Neural cell (in vitro differentiated cells): Measurements from ENCODE around the gene RNASEL. TPM values are rescaled to one million over a fixed set of nuclear protein-coding genes. Genes with fewer than 3 reads are reported as not detected.

Experiments
- H2AFZ ChIP-seq: fragments of 200-600, 300-800 bp; sonication (generic), shearing (Covaris generic); 2 replicates; pipeline ENCODE4 v1.6.0; 2014; ENCODE audit warnings: low read depth, mild to moderate bottlenecking, antibody characterized with exemption, low read length, moderate library complexity
- H3F3A ChIP-seq: fragments of 200-600 bp; shearing (Covaris generic); 2 replicates; pipeline ENCODE4 v1.6.1; 2016; ENCODE audit warnings: mild to moderate bottlenecking, moderate library complexity, mixed read lengths, antibody characterized with exemption, low read length; ENCODE audit not compliant: insufficient read depth, poor library complexity, severe bottlenecking
- H3K27ac ChIP-seq: fragments of 200-600, 300-800 bp; sonication (generic), shearing (Covaris generic); 2 replicates; pipeline ENCODE4 v1.5.1; 2014; ENCODE audit warnings: mild to moderate bottlenecking, low read length, moderate library complexity
- H3K27me3 ChIP-seq: fragments of 300-800, 200-600 bp; sonication (generic), shearing (Covaris generic); 2 replicates; pipeline ENCODE4 v1.6.0; 2014; ENCODE audit warnings: mild to moderate bottlenecking, low read depth, low read length, moderate library complexity; ENCODE audit not compliant: insufficient read depth
- H3K36me3 ChIP-seq: fragments of 300-800, 200-600 bp; sonication (generic), shearing (Covaris generic); 2 replicates; pipeline ENCODE4 v1.5.1; 2014; ENCODE audit warnings: mild to moderate bottlenecking, antibody characterized with exemption, low read length, moderate library complexity; ENCODE audit not compliant: insufficient read depth
- H3K4me2 ChIP-seq: fragments of 300-800, 200-600 bp; sonication (generic), shearing (Covaris generic); 2 replicates; pipeline ENCODE4 v1.6.0; 2014; ENCODE audit warnings: mild to moderate bottlenecking, low read length
- H3K4me3 ChIP-seq: fragments of 300-800, 200-600 bp; sonication (generic), shearing (Covaris generic); 2 replicates; pipeline ENCODE4 v1.5.1; 2014; ENCODE audit warnings: mild to moderate bottlenecking, low read length, moderate library complexity
- H3K79me2 ChIP-seq: fragments of 200-600 bp; shearing (Covaris generic); replicated peaks from 2 replicates; pipeline ENCODE4 v1.6.0; 2014; ENCODE audit warnings: mild to moderate bottlenecking, low read length, moderate library complexity; ENCODE audit not compliant: insufficient read depth
- H3K9ac ChIP-seq: fragments of 300-800, 200-600 bp; sonication (generic), shearing (Covaris generic); 2 replicates; pipeline ENCODE4 v1.6.1; 2016; ENCODE audit warnings: mild to moderate bottlenecking, low read length, mixed read lengths
- H3K9me2 ChIP-seq: fragments of 200-600 bp; shearing (Covaris generic); 2 replicates; pipeline ENCODE4 v1.6.1; 2016; ENCODE audit warnings: mild to moderate bottlenecking, low read length, mixed read lengths; ENCODE audit not compliant: insufficient read depth
- H3K9me3 ChIP-seq: fragments of 200-600, 300-800 bp; sonication (generic), shearing (Covaris generic); 2 replicates; pipeline ENCODE4 v1.6.1; 2016; ENCODE audit warnings: mild to moderate bottlenecking, mixed run types, low read length, moderate library complexity, mixed read lengths
- H4K20me1 ChIP-seq: fragments of 200-600 bp; shearing (Covaris generic); 2 replicates; pipeline ENCODE4 v1.6.1; 2016; ENCODE audit warnings: mild to moderate bottlenecking, mixed run types; ENCODE audit not compliant: insufficient read depth
- CTCF ChIP-seq: fragments of 450-650 bp; IDR thresholded peaks from 2 replicates; pipeline ENCODE4 v1.5.1; 2014; ENCODE audit warnings: antibody characterized with exemption, mild to moderate bottlenecking, moderate library complexity; ENCODE audit not compliant: poor library complexity, severe bottlenecking
- EP300 ChIP-seq: fragments of 450-650 bp; conservative IDR thresholded peaks from 2 replicates; pipeline ENCODE4 v1.6.1; 2014; ENCODE audit warnings: antibody characterized with exemption, mild to moderate bottlenecking, moderate library complexity; ENCODE audit not compliant: poor library complexity, severe bottlenecking
- EZH2 ChIP-seq: fragments of 200-600, 300-800 bp; shearing (Covaris generic), sonication (generic); IDR thresholded peaks from 2 replicates; pipeline ENCODE4 v1.6.1; 2014; ENCODE audit warnings: antibody characterized with exemption, low read length, borderline replicate concordance, mild to moderate bottlenecking; ENCODE audit not compliant: insufficient read depth, poor library complexity, severe bottlenecking
- POLR2AphosphoS5 ChIP-seq: IDR thresholded peaks from 2 replicates; pipeline ENCODE4 v1.6.1; 2012
- RAD21 ChIP-seq: fragments of 450-650 bp; conservative IDR thresholded peaks from 2 replicates; pipeline ENCODE4 v1.6.1; 2014; ENCODE audit warnings: antibody characterized with exemption, mild to moderate bottlenecking, moderate library complexity
- SMC3 ChIP-seq: fragments of 450-650 bp; conservative IDR thresholded peaks from 2 replicates; pipeline ENCODE4 v1.6.1; 2014; ENCODE audit warnings: antibody characterized with exemption, mild to moderate bottlenecking, moderate library complexity; ENCODE audit not compliant: poor library complexity
- TAF1 ChIP-seq: IDR thresholded peaks from 2 replicates; pipeline ENCODE4 v1.6.1; 2012; ENCODE audit warnings: low read depth
- polyA plus RNA-seq: library from polyadenylated mRNA; depleted of rRNA; stranded (reverse); fragments of >200 nt; gene quantifications from 2 replicates; pipeline ENCODE4 v1.2.3, GENCODE V29; 2014
- TF ChIP-seq, protein P1 (sequence below): IDR thresholded peaks from 2 replicates; pipeline ENCODE4 v1.6.1; 2012; ENCODE audit warnings: borderline replicate concordance

RNASEL gene
- polyA plus RNA-seq, 1 donor from 2014 or later: 0.47 TPM

DNA sequence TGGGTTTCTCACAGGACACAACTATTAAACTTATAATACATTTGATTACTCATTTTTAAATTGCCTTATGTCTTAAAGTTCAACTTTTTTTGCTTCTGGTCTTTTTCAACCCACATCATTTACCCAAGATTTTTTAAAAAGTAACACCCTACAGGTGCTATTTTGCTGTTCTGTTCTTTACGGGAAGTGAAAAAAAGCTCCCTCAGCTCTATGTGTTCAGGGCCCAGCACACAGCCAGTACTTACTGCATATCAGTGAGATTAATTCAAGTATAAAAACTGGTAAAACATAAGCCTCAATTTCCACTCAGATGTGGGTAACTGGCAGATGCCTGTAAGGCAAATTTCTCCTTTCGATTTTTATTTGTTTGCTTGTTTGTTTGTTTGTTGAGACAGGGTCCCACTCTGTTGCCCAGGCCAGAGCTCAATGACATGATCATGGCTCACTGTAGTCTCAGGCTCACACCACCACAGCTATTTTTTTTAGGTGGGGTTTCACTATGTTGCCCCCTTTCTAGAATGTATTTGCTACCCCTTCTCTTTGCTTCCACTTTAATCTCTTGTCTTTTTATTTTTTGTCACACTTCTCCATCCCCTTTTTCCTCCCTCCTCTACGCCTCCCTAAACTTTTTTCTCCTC is 20.3 kb downstream of the RNASEL start:
- no peaks in the 10 kb centered on the region for H4K20me1 ChIP-seq
- H3F3A ChIP-seq: no peaks in the 10 kb centered on the region
- H3K4me3 ChIP-seq: no peak overlapping the region
- H3K79me2 ChIP-seq: no peaks in the 10 kb centered on the region
- no peaks in the 10 kb centered on the region for H3K36me3 ChIP-seq
- H2AFZ ChIP-seq: no peak overlapping the region
- no peak overlapping the region for H3K4me2 ChIP-seq
- TF ChIP-seq EP300 (no peak), RAD21 (no peak), POLR2AphosphoS5 (no peak), TAF1 (no peak), CTCF (no peak)
- TF ChIP-seq, protein P1, sequence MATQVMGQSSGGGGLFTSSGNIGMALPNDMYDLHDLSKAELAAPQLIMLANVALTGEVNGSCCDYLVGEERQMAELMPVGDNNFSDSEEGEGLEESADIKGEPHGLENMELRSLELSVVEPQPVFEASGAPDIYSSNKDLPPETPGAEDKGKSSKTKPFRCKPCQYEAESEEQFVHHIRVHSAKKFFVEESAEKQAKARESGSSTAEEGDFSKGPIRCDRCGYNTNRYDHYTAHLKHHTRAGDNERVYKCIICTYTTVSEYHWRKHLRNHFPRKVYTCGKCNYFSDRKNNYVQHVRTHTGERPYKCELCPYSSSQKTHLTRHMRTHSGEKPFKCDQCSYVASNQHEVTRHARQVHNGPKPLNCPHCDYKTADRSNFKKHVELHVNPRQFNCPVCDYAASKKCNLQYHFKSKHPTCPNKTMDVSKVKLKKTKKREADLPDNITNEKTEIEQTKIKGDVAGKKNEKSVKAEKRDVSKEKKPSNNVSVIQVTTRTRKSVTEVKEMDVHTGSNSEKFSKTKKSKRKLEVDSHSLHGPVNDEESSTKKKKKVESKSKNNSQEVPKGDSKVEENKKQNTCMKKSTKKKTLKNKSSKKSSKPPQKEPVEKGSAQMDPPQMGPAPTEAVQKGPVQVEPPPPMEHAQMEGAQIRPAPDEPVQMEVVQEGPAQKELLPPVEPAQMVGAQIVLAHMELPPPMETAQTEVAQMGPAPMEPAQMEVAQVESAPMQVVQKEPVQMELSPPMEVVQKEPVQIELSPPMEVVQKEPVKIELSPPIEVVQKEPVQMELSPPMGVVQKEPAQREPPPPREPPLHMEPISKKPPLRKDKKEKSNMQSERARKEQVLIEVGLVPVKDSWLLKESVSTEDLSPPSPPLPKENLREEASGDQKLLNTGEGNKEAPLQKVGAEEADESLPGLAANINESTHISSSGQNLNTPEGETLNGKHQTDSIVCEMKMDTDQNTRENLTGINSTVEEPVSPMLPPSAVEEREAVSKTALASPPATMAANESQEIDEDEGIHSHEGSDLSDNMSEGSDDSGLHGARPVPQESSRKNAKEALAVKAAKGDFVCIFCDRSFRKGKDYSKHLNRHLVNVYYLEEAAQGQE: no peak
- no peaks in the 10 kb centered on the region for H3K27me3 ChIP-seq
- H3K9me3 ChIP-seq: no peaks in the 10 kb centered on the region
- no peaks in the 10 kb centered on the region for H3K9me2 ChIP-seq
- H3K27ac ChIP-seq: no peak overlapping the region
- no peak overlapping the region for H3K9ac ChIP-seq

- H3F3A ChIP-seq: no peaks in the 10 kb centered on the region
- H3K4me2 ChIP-seq: no peak overlapping the region
- H4K20me1 ChIP-seq: no peaks in the 10 kb centered on the region
- no peak overlapping the region for H3K4me3 ChIP-seq
- H3K9ac ChIP-seq: no peak overlapping the region
- no peaks in the 10 kb centered on the region for H3K9me2 ChIP-seq
- H3K79me2 ChIP-seq: no peaks in the 10 kb centered on the region
- no peaks in the 10 kb centered on the region for H3K36me3 ChIP-seq
- no peaks in the 10 kb centered on the region for H3K9me3 ChIP-seq
- H2AFZ ChIP-seq: no peak overlapping the region
- TF ChIP-seq, protein P1: no peak
- TF ChIP-seq TAF1: no peak
- TF ChIP-seq POLR2AphosphoS5: no peak
- no peak for TF ChIP-seq EZH2
- no peak for TF ChIP-seq SMC3
- TF ChIP-seq CTCF: no peak
- H3K27me3 ChIP-seq: no peaks in the 10 kb centered on the region
- H3K27ac ChIP-seq: no peak overlapping the region
Measured at GRCh38 chr1:182567629-182568028, 21.4 kb downstream of the RNASEL start.
